ENCODE data around the gene LGR4.

GRCh38 chr11:27489092-27489491, 16.5 kb upstream of the LGR4 start:
- no peak for TF ChIP-seq ZNF546 (CRISPR knock-in tag; conservative IDR thresholded peaks at IDR 0.05)
- TF ChIP-seq ZNF503 (CRISPR knock-in tag; IDR thresholded peaks at IDR 0.05), result no peak
- TF ChIP-seq CHD2 (IDR thresholded peaks at IDR 0.05; ENCODE audit: low read depth, low read length), result no peak
- TF ChIP-seq SMC3 (IDR thresholded peaks at IDR 0.05; ENCODE audit: low read length), result no peak
- no peak for TF ChIP-seq CREB3 (CRISPR knock-in tag; IDR thresholded peaks at IDR 0.05)
- TF ChIP-seq POLR2AphosphoS2 (IDR thresholded peaks at IDR 0.05; ENCODE audit: low read depth, low read length), result no peak
- TF ChIP-seq HNF1A (IDR thresholded peaks at IDR 0.05; ENCODE audit: low read depth), result no peak
- no peak for TF ChIP-seq HNF1A (CRISPR knock-in tag; IDR thresholded peaks at IDR 0.05; ENCODE audit: borderline replicate concordance)

Measured in HepG2 (cell line).